SK-N-MC (cell line): ENCODE data around the gene CALM3.

ENCODE experiments used
- EZH2 ChIP-seq: fragments of 200-600 bp; sonication (generic); IDR thresholded peaks from one replicate; pipeline ENCODE4 v1.6.1; 2017; ENCODE audit warnings: antibody characterized with exemption
- POLR2AphosphoS5 ChIP-seq: IDR thresholded peaks from 2 replicates; pipeline ENCODE4 v1.6.1; 2012; ENCODE audit warnings: mild to moderate bottlenecking, low read depth, low read length, borderline replicate concordance

DNA sequence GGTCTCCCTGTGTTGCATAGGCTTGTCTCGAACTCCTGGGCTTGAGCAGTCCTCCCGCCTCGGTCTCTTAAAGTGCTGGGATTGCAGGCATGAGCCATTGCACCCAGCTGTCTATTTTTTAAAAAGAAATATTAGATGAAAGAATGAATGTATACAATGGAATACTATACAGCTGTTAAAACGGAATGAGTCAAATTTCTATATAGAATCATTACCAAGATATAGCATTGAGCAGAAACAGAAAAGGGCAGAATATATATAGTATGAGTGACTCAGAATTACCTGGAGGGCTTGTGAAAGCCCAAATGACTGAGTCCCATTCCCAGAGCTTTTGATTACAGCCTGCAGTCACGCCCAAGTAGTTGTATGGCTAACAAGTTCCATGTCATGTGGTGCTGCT is 55.4 kb downstream of the CALM3 start:
- TF ChIP-seq POLR2AphosphoS5 (no peak), EZH2 (no peak)
